Keratinocyte (primary cell): Measurements from ENCODE around the gene C16orf92.

ENCODE experiments used
- EZH2 ChIP-seq: IDR thresholded peaks from one replicate; pipeline ENCODE4 v1.6.1; 2012; ENCODE audit warnings: inconsistent platforms, mild to moderate bottlenecking, low read length, moderate library complexity
- TF ChIP-seq, protein P1 (sequence below), 3 experiments: IDR thresholded peaks in 1 of 3; conservative IDR thresholded peaks in 1 of 3; optimal IDR thresholded peaks in 1 of 3; 2 replicates in 2 of 3; 3 replicates in 1 of 3; pipeline versions ENCODE3 to v1.5.1; 2011; ENCODE audit warnings: low read length in 3 of 3, mild to moderate bottlenecking in 3 of 3, moderate library complexity in 2 of 3, control low read depth in 1 of 3, inconsistent platforms in 1 of 3; ENCODE audit not compliant: insufficient read depth in 2 of 3; ENCODE audit errors: extremely low read depth in 1 of 3

DNA sequence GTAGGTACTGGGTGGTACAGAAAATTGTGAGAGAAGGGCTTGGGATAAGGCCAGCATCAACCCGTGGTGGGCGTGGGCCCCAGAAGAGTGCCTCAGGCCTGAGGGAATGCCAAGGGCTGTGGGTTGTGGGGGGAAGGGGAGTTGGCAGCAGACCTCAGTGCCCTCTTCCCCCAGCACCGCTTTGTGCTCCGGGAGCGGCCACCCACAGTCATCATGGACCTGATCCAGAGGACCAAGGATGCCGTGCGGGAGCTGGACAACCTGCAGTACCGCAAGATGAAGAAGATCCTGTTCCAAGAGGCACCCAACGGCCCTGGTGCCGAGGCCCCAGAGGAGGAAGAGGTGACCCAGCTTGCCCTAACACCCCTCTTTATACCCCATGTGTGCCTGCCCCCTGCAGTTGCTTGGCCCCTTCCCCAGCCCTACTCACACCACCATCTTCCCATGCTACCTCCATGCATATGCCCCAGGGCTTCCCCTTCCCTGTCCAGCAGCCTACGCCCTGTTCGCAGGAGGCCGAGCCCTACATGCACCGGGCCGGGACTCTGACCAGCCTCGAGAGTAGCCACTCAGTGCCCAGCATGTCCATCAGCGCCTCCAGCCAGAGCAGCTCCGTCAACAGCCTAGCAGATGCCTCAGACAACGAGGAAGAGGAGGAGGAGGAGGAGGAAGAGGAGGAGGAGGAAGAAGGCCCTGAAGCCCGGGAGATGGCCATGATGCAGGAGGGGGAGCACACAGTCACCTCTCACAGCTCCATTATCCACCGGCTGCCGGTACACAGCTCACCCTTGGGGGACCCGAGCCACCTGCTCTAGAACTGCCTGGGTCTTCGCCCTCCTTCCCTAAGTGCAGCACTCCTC lies 40.2 kb upstream of the C16orf92 start:
- TF ChIP-seq, protein P1, sequence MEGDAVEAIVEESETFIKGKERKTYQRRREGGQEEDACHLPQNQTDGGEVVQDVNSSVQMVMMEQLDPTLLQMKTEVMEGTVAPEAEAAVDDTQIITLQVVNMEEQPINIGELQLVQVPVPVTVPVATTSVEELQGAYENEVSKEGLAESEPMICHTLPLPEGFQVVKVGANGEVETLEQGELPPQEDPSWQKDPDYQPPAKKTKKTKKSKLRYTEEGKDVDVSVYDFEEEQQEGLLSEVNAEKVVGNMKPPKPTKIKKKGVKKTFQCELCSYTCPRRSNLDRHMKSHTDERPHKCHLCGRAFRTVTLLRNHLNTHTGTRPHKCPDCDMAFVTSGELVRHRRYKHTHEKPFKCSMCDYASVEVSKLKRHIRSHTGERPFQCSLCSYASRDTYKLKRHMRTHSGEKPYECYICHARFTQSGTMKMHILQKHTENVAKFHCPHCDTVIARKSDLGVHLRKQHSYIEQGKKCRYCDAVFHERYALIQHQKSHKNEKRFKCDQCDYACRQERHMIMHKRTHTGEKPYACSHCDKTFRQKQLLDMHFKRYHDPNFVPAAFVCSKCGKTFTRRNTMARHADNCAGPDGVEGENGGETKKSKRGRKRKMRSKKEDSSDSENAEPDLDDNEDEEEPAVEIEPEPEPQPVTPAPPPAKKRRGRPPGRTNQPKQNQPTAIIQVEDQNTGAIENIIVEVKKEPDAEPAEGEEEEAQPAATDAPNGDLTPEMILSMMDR (optimal IDR thresholded peaks at IDR 0.05 in 1 of 3, IDR thresholded peaks at IDR 0.05 in 1 of 3, conservative IDR thresholded peaks at IDR 0.05 in 1 of 3; ENCODE audit: extremely low read depth in 1 of 3, insufficient read depth in 2 of 3, low read length in 3 of 3) = no peak
- TF ChIP-seq EZH2 = no peak
